Measurements from ENCODE around the gene CCDC7.

The CCDC7 gene

GRCh38 chr10:32846974-32847373, 401.0 kb downstream of the CCDC7 start:
- no peaks in the 10 kb centered on the region for H3K4me1 ChIP-seq
- no peaks in the 10 kb centered on the region for H3K36me3 ChIP-seq
- H3K4me3 ChIP-seq = no peak overlapping the region
- TF ChIP-seq Cebpa-rat (IDR thresholded peaks at IDR 0.05) = no peak
- H3K9me3 ChIP-seq = no peaks in the 10 kb centered on the region
- H3K9ac ChIP-seq = no peak overlapping the region
- H3K27me3 ChIP-seq = no peaks in the 10 kb centered on the region
- H3K4me2 ChIP-seq = no peak overlapping the region
- no peaks in the 10 kb centered on the region for H4K20me1 ChIP-seq
- H3K27ac ChIP-seq = no peak overlapping the region

- H3K27me3 ChIP-seq = no peaks in the 10 kb centered on the region
- TF ChIP-seq Cebpa-rat (IDR thresholded peaks at IDR 0.05) = no peak
These were observed 405.4 kb downstream of the CCDC7 start for GRCh38 chr10:32851301-32851700.

GRCh38 chr10:32854435-32854834, 408.5 kb downstream of the CCDC7 start:
- no peaks in the 10 kb centered on the region for H3K4me1 ChIP-seq
- 0 out of 2 replicates have a peak, but pooled peaks cover 3% of the 10 kb centered on the region for H3K9me3 ChIP-seq
- no peak overlapping the region for H3K27ac ChIP-seq
- no peak for TF ChIP-seq Cebpa-rat (IDR thresholded peaks at IDR 0.05)
- no peak overlapping the region for H3K4me3 ChIP-seq
- no peaks in the 10 kb centered on the region for H3K36me3 ChIP-seq
- no peak overlapping the region for H3K4me2 ChIP-seq
- H4K20me1 ChIP-seq = no peaks in the 10 kb centered on the region
- no peak overlapping the region for H3K9ac ChIP-seq
- H3K27me3 ChIP-seq = no peaks in the 10 kb centered on the region

More at GRCh38 chr10:32851301-32851700, 405.4 kb downstream of the CCDC7 start:
- 0 out of 2 replicates have a peak, but pooled peaks cover 3% of the 10 kb centered on the region for H3K9me3 ChIP-seq
- H3K36me3 ChIP-seq = no peaks in the 10 kb centered on the region
- no peak overlapping the region for H3K9ac ChIP-seq
- H3K4me3 ChIP-seq = no peak overlapping the region
- no peak overlapping the region for H3K4me2 ChIP-seq
- no peak overlapping the region for H3K27ac ChIP-seq
- no peaks in the 10 kb centered on the region for H3K4me1 ChIP-seq
- no peaks in the 10 kb centered on the region for H4K20me1 ChIP-seq

GRCh38 chr10:32865170-32865569, 419.2 kb downstream of the CCDC7 start:
- Histone ChIP-seq H4K20me1 (no peaks in the 10 kb centered on the region), H3K27ac (no peak overlapping the region), H3K9me3 (no peaks in the 10 kb centered on the region), H3K9ac (no peak overlapping the region), H3K27me3 (no peaks in the 10 kb centered on the region), H3K36me3 (no peaks in the 10 kb centered on the region), H3K4me1 (no peaks in the 10 kb centered on the region), H3K4me3 (no peak overlapping the region), H3K4me2 (no peak overlapping the region)
- TF ChIP-seq Cebpa-rat (IDR thresholded peaks at IDR 0.05) = no peak

GRCh38 chr10:32877915-32878314, 432.0 kb downstream of the CCDC7 start:
- Histone ChIP-seq H3K27me3 (no peaks in the 10 kb centered on the region), H3K9ac (no peak overlapping the region), H3K27ac (no peak overlapping the region), H3K9me3 (no peaks in the 10 kb centered on the region), H3K4me1 (no peaks in the 10 kb centered on the region), H3K4me2 (no peak overlapping the region), H3K36me3 (no peaks in the 10 kb centered on the region), H4K20me1 (no peaks in the 10 kb centered on the region), H3K4me3 (no peak overlapping the region)
- TF ChIP-seq Cebpa-rat (IDR thresholded peaks at IDR 0.05) = no peak

GRCh38 chr10:32878646-32879045, 432.7 kb downstream of the CCDC7 start:
- Histone ChIP-seq H3K9ac (no peak overlapping the region), H3K36me3 (no peaks in the 10 kb centered on the region), H3K4me2 (no peak overlapping the region), H3K4me1 (no peaks in the 10 kb centered on the region), H3K27ac (no peak overlapping the region), H3K27me3 (no peaks in the 10 kb centered on the region), H3K4me3 (no peak overlapping the region), H4K20me1 (no peaks in the 10 kb centered on the region), H3K9me3 (no peaks in the 10 kb centered on the region)
- no peak for TF ChIP-seq Cebpa-rat (IDR thresholded peaks at IDR 0.05)

GRCh38 chr10:32882076-32882475, 436.1 kb downstream of the CCDC7 start:
- Histone ChIP-seq H3K9me3 (no peaks in the 10 kb centered on the region), H3K4me1 (no peaks in the 10 kb centered on the region), H3K9ac (no peak overlapping the region), H3K36me3 (no peaks in the 10 kb centered on the region), H3K4me2 (no peak overlapping the region), H4K20me1 (no peaks in the 10 kb centered on the region), H3K4me3 (no peak overlapping the region), H3K27me3 (no peaks in the 10 kb centered on the region), H3K27ac (no peak overlapping the region)
- no peak for TF ChIP-seq Cebpa-rat (IDR thresholded peaks at IDR 0.05)

GRCh38 chr10:32887481-32887880, 441.5 kb downstream of the CCDC7 start:
- no peak for TF ChIP-seq Cebpa-rat (IDR thresholded peaks at IDR 0.05)
- Histone ChIP-seq H3K4me3 (no peak overlapping the region), H3K27me3 (no peaks in the 10 kb centered on the region), H4K20me1 (no peaks in the 10 kb centered on the region), H3K4me2 (no peak overlapping the region), H3K4me1 (no peaks in the 10 kb centered on the region), H3K36me3 (no peaks in the 10 kb centered on the region), H3K9me3 (no peaks in the 10 kb centered on the region), H3K27ac (no peak overlapping the region), H3K9ac (no peak overlapping the region)

GRCh38 chr10:32888161-32888927, 442.4 kb downstream of the CCDC7 start:
- no peaks in the 10 kb centered on the region for H3K36me3 ChIP-seq
- TF ChIP-seq Cebpa-rat (IDR thresholded peaks at IDR 0.05) = no peak
- no peak overlapping the region for H3K4me2 ChIP-seq
- no peak overlapping the region for H3K4me3 ChIP-seq
- no peaks in the 10 kb centered on the region for H3K4me1 ChIP-seq
- H3K27me3 ChIP-seq = no peaks in the 10 kb centered on the region
- no peaks in the 10 kb centered on the region for H3K9me3 ChIP-seq
- no peak overlapping the region for H3K9ac ChIP-seq
- H4K20me1 ChIP-seq = no peaks in the 10 kb centered on the region
- no peak overlapping the region for H3K27ac ChIP-seq

- H3K36me3 ChIP-seq = no peaks in the 10 kb centered on the region
- no peak overlapping the region for H3K27ac ChIP-seq
- no peaks in the 10 kb centered on the region for H3K27me3 ChIP-seq
- H3K9me3 ChIP-seq = no peaks in the 10 kb centered on the region
- H3K4me3 ChIP-seq = no peak overlapping the region
- no peak overlapping the region for H3K4me2 ChIP-seq
- H3K9ac ChIP-seq = no peak overlapping the region
- no peak for TF ChIP-seq Cebpa-rat (IDR thresholded peaks at IDR 0.05)
- no peaks in the 10 kb centered on the region for H3K4me1 ChIP-seq
- no peaks in the 10 kb centered on the region for H4K20me1 ChIP-seq
These were observed 443.8 kb downstream of the CCDC7 start for GRCh38 chr10:32889631-32890212.
